Measurements from ENCODE around the gene BACH2. TPM values are rescaled to one million over a fixed set of nuclear protein-coding genes. Genes with fewer than 3 reads are reported as not detected.

BACH2 gene
- total RNA-seq, 1 donor from 2014 or later: 2.1 TPM

GRCh38 chr6:90251295-90251992 is 45.2 kb downstream of the BACH2 start:
- Histone ChIP-seq H3K27me3 (ENCODE audit: control insufficient read depth, insufficient read depth, low read length) (no peaks in the 10 kb centered on the region), H3K36me3 (ENCODE audit: control insufficient read depth, insufficient read depth, low read length) (no peaks in the 10 kb centered on the region), H3K4me3 (ENCODE audit: low read depth, low read length) (no peak overlapping the region)
- DNase-seq (ENCODE audit: low read depth) (peak; percentile 80), FAIRE-seq (no peak)
- TF ChIP-seq CTCF (IDR thresholded peaks at IDR 0.05; ENCODE audit: insufficient read depth, low read length, severe bottlenecking): no peak

- H3K4me3 ChIP-seq (ENCODE audit: low read depth, low read length): no peak overlapping the region
- DNase-seq (ENCODE audit: low read depth) (no peak), FAIRE-seq (no peak)
- H3K27me3 ChIP-seq (ENCODE audit: control insufficient read depth, insufficient read depth, low read length): no peaks in the 10 kb centered on the region
- H3K36me3 ChIP-seq (ENCODE audit: control insufficient read depth, insufficient read depth, low read length): no peaks in the 10 kb centered on the region
- TF ChIP-seq CTCF (IDR thresholded peaks at IDR 0.05; ENCODE audit: insufficient read depth, low read length, severe bottlenecking): no peak
These were observed 46.2 kb downstream of the BACH2 start for GRCh38 chr6:90250405-90250804.

GRCh38 chr6:90249458-90249857 is 47.2 kb downstream of the BACH2 start:
- Histone ChIP-seq H3K36me3 (ENCODE audit: control insufficient read depth, insufficient read depth, low read length) (no peaks in the 10 kb centered on the region), H3K27me3 (ENCODE audit: control insufficient read depth, insufficient read depth, low read length) (no peaks in the 10 kb centered on the region), H3K4me3 (ENCODE audit: low read depth, low read length) (no peak overlapping the region)
- no peak for TF ChIP-seq CTCF (IDR thresholded peaks at IDR 0.05; ENCODE audit: insufficient read depth, low read length, severe bottlenecking)
- FAIRE-seq (no peak), DNase-seq (ENCODE audit: low read depth) (no peak)

- no peaks in the 10 kb centered on the region for H3K27me3 ChIP-seq (ENCODE audit: control insufficient read depth, insufficient read depth, low read length)
- no peak for FAIRE-seq
- TF ChIP-seq CTCF (IDR thresholded peaks at IDR 0.05; ENCODE audit: insufficient read depth, low read length, severe bottlenecking): no peak
- H3K36me3 ChIP-seq (ENCODE audit: control insufficient read depth, insufficient read depth, low read length): no peaks in the 10 kb centered on the region
- no peak overlapping the region for H3K4me3 ChIP-seq (ENCODE audit: low read depth, low read length)
- no peak for DNase-seq (ENCODE audit: low read depth)
These were observed 47.6 kb downstream of the BACH2 start for GRCh38 chr6:90249034-90249433.

GRCh38 chr6:90247262-90247661 is 49.4 kb downstream of the BACH2 start:
- Histone ChIP-seq H3K4me3 (ENCODE audit: low read depth, low read length) (no peak overlapping the region), H3K36me3 (ENCODE audit: control insufficient read depth, insufficient read depth, low read length) (no peaks in the 10 kb centered on the region), H3K27me3 (ENCODE audit: control insufficient read depth, insufficient read depth, low read length) (no peaks in the 10 kb centered on the region)
- DNase-seq (ENCODE audit: low read depth): no peak
- TF ChIP-seq CTCF (IDR thresholded peaks at IDR 0.05; ENCODE audit: insufficient read depth, low read length, severe bottlenecking): no peak
- FAIRE-seq: no peak

Data from bronchial epithelial cell (primary cell).